Liver (tissue), 9 donors: ENCODE measurements around the gene MT1A. TPM values are rescaled to one million over a fixed set of nuclear protein-coding genes. Genes with fewer than 3 reads are reported as not detected.

Source experiments
- DNase-seq: peaks from one replicate; pipeline ENCODE4 v3.0.0-alpha.2; 2017; ENCODE audit warnings: low spot score
- H3K27ac ChIP-seq, 2 donors: one replicate each; pipeline ENCODE4 v1.7.0; 2013; ENCODE audit warnings: inconsistent platforms in 2 of 2, low read length in 2 of 2, control low read depth in 1 of 2, low read depth in 1 of 2, mild to moderate bottlenecking in 1 of 2
- H3K27me3 ChIP-seq, 4 donors: one replicate each; pipeline versions ENCODE4 v1.6.1 to v1.7.0; 2013; ENCODE audit warnings: low read length in 3 of 4, inconsistent platforms in 1 of 4, mild to moderate bottlenecking in 1 of 4, moderate library complexity in 1 of 4; ENCODE audit not compliant: control insufficient read depth in 4 of 4, insufficient read depth in 4 of 4
- H3K36me3 ChIP-seq, 4 donors: one replicate each; pipeline versions ENCODE4 v1.6.1 to v1.7.0; 2013; ENCODE audit warnings: low read length in 3 of 4, mild to moderate bottlenecking in 3 of 4, low read depth in 1 of 4, moderate library complexity in 1 of 4; ENCODE audit not compliant: control insufficient read depth in 4 of 4, insufficient read depth in 3 of 4
- H3K4me1 ChIP-seq, 4 donors: one replicate each; pipeline versions ENCODE4 v1.6.1 to v1.7.0; 2013; ENCODE audit warnings: low read length in 3 of 4, mild to moderate bottlenecking in 3 of 4, moderate library complexity in 1 of 4; ENCODE audit not compliant: control insufficient read depth in 4 of 4, insufficient read depth in 4 of 4
- H3K4me3 ChIP-seq, 3 donors: one replicate each; pipeline versions ENCODE4 v1.6.1 to v1.7.0; 2013; ENCODE audit warnings: low read length in 3 of 3, control low read depth in 1 of 3, low read depth in 1 of 3, mild to moderate bottlenecking in 1 of 3
- H3K9ac ChIP-seq, 2 donors: one replicate each; pipeline ENCODE4 v1.7.0; 2013; ENCODE audit warnings: low read length in 2 of 2, mild to moderate bottlenecking in 2 of 2, moderate library complexity in 2 of 2, control low read depth in 1 of 2, low read depth in 1 of 2
- H3K9me3 ChIP-seq, 4 donors: one replicate each; pipeline versions ENCODE4 v1.6.1 to v1.7.0; 2013; ENCODE audit warnings: low read length in 3 of 4; ENCODE audit not compliant: control insufficient read depth in 4 of 4
- EGR1 ChIP-seq, 2 donors: IDR thresholded peaks; 2 replicates each; pipeline ENCODE4 v1.6.1; 2016 to 2018; ENCODE audit warnings: antibody characterized with exemption in 2 of 2, low read depth in 2 of 2
- FOXA2 ChIP-seq: IDR thresholded peaks from 2 replicates; pipeline ENCODE4 v1.6.1; 2016; ENCODE audit warnings: antibody characterized with exemption
- GABPA ChIP-seq, 2 donors: IDR thresholded peaks in 1 of 2; conservative IDR thresholded peaks in 1 of 2; 2 replicates each; pipeline ENCODE4 v1.6.1; 2016; ENCODE audit warnings: antibody characterized with exemption in 2 of 2, mild to moderate bottlenecking in 1 of 2, moderate library complexity in 1 of 2
- HNF4A ChIP-seq, 2 donors: conservative IDR thresholded peaks; 2 replicates each; pipeline ENCODE4 v1.6.1; 2016; ENCODE audit warnings: antibody characterized with exemption in 2 of 2, mild to moderate bottlenecking in 2 of 2
- HNF4G ChIP-seq: IDR thresholded peaks from 2 replicates; pipeline ENCODE4 v1.6.1; 2016; ENCODE audit warnings: antibody characterized with exemption
- JUND ChIP-seq, 2 donors: IDR thresholded peaks; 2 replicates each; pipeline ENCODE4 v1.6.1; 2016; ENCODE audit warnings: antibody characterized with exemption in 2 of 2
- NR2F2 ChIP-seq: IDR thresholded peaks from 2 replicates; pipeline ENCODE4 v1.6.1; 2016; ENCODE audit warnings: antibody characterized with exemption
- RAD21 ChIP-seq, 2 donors: IDR thresholded peaks; 2 replicates each; pipeline ENCODE4 v1.6.1; 2016; ENCODE audit warnings: antibody characterized with exemption in 2 of 2, mild to moderate bottlenecking in 2 of 2
- RXRA ChIP-seq, 2 donors: IDR thresholded peaks; 2 replicates each; pipeline ENCODE4 v1.6.1; 2017 to 2018; ENCODE audit warnings: antibody characterized with exemption in 2 of 2, mild to moderate bottlenecking in 1 of 2
- SP1 ChIP-seq: IDR thresholded peaks from 2 replicates; pipeline ENCODE4 v1.6.1; 2018; ENCODE audit warnings: antibody characterized with exemption, mild to moderate bottlenecking
- TAF1 ChIP-seq: conservative IDR thresholded peaks from 2 replicates; pipeline ENCODE4 v1.6.1; 2016; ENCODE audit warnings: antibody characterized with exemption, mild to moderate bottlenecking
- YY1 ChIP-seq: IDR thresholded peaks from 2 replicates; pipeline ENCODE4 v1.6.1; 2016; ENCODE audit warnings: antibody characterized with exemption, mild to moderate bottlenecking
- WGBS: extraction: QIAGEN DNeasy Blood & Tissue Kit; methylation state at CpG from one replicate; pipeline ENCODE4 v1.1.7; 2013; 5-methylcytosine and 5-hydroxymethylcytosine counted together
- polyA plus RNA-seq, 2 donors: library from polyadenylated mRNA; stranded (reverse) in 1 of 2; unstranded in 1 of 2; fragments of 200-250 nt in 1 of 2; fragments of >200 nt in 1 of 2; fragmentation: Nextera tagmentation in 1 of 2; extraction: Ambion mirVana in 1 of 2; gene quantifications; one replicate each; pipeline versions ENCODE4 v1.2.1 to v1.2.3, GENCODE V29; 2013 to 2015
- total RNA-seq, 2 donors: library from RNA; depleted of rRNA; stranded (reverse); fragments of >200 nt; gene quantifications; one replicate each; pipeline ENCODE4 v1.2.3, GENCODE V29; 2014
- TF ChIP-seq, protein P1 (sequence below): IDR thresholded peaks from 2 replicates; pipeline ENCODE4 v1.6.1; 2016; ENCODE audit warnings: antibody characterized with exemption, mild to moderate bottlenecking
- TF ChIP-seq, protein P2 (sequence below): fragments of 150-350 bp; IDR thresholded peaks from 2 replicates; pipeline ENCODE4 v1.5.1; 2017; ENCODE audit warnings: improper control_type of control experiment, low read depth, low read length; ENCODE audit not compliant: missing input control
- TF ChIP-seq, protein P3 (sequence below): IDR thresholded peaks from 2 replicates; pipeline ENCODE4 v1.6.1; 2016; ENCODE audit warnings: antibody characterized with exemption
- donor health status: healthy.
- donor health status: healthy.
- donor health status: healthy.
- donor health status: healthy.
- donor health status: healthy.

The MT1A gene
- total and polyA plus RNA-seq, 4 donors: 10.1 to 511 (median 74.6) TPM

DNA sequence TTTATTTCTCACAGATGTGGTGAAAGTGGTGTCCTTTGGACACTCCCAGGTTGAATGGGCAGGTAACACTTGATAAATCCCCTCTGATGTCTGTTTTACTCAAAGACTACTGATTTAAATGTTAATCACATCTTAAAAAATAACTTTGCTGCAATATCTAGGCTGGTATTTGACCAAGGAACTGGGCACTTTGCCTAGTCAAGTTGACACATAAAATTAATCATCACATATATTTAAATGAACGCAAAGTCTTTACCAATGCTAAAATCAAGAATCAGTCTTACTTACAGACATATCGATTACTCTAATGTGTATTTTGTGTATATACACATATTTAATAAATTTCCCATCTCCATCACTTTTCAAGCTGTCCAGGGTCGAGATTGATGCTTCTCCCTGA lies 23.1 kb upstream of the MT1A start:
- Histone ChIP-seq H3K9ac (no peak overlapping the region), H3K4me1 (peaks cover 0 to 31% (median 16%) of the 10 kb centered on the region in 4 donors), H3K4me3 (no peak overlapping the region), H3K27ac (no peak overlapping the region), H3K27me3 (no peaks in the 10 kb centered on the region), H3K36me3 (no peaks in the 10 kb centered on the region), H3K9me3 (no peaks in the 10 kb centered on the region)
- 89% methylated on average over 3 of the region's 3 CpGs for WGBS
- no peak for DNase-seq
- TF ChIP-seq GABPA (IDR thresholded peaks at IDR 0.05 in 1 of 2, conservative IDR thresholded peaks at IDR 0.05 in 1 of 2) (no peak), FOXA2 (no peak), TAF1 (no peak), JUND (IDR thresholded peaks at IDR 0.05) (no peak), EGR1 (IDR thresholded peaks at IDR 0.05; ENCODE audit: low read depth in 2 of 2) (no peak), NR2F2 (no peak), SP1 (no peak), RAD21 (IDR thresholded peaks at IDR 0.05) (no peak), HNF4G (no peak), YY1 (no peak), RXRA (IDR thresholded peaks at IDR 0.05) (no peak), HNF4A (conservative IDR thresholded peaks at IDR 0.05) (no peak)
- TF ChIP-seq, protein P1, sequence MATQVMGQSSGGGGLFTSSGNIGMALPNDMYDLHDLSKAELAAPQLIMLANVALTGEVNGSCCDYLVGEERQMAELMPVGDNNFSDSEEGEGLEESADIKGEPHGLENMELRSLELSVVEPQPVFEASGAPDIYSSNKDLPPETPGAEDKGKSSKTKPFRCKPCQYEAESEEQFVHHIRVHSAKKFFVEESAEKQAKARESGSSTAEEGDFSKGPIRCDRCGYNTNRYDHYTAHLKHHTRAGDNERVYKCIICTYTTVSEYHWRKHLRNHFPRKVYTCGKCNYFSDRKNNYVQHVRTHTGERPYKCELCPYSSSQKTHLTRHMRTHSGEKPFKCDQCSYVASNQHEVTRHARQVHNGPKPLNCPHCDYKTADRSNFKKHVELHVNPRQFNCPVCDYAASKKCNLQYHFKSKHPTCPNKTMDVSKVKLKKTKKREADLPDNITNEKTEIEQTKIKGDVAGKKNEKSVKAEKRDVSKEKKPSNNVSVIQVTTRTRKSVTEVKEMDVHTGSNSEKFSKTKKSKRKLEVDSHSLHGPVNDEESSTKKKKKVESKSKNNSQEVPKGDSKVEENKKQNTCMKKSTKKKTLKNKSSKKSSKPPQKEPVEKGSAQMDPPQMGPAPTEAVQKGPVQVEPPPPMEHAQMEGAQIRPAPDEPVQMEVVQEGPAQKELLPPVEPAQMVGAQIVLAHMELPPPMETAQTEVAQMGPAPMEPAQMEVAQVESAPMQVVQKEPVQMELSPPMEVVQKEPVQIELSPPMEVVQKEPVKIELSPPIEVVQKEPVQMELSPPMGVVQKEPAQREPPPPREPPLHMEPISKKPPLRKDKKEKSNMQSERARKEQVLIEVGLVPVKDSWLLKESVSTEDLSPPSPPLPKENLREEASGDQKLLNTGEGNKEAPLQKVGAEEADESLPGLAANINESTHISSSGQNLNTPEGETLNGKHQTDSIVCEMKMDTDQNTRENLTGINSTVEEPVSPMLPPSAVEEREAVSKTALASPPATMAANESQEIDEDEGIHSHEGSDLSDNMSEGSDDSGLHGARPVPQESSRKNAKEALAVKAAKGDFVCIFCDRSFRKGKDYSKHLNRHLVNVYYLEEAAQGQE: no peak
- TF ChIP-seq, protein P2, sequence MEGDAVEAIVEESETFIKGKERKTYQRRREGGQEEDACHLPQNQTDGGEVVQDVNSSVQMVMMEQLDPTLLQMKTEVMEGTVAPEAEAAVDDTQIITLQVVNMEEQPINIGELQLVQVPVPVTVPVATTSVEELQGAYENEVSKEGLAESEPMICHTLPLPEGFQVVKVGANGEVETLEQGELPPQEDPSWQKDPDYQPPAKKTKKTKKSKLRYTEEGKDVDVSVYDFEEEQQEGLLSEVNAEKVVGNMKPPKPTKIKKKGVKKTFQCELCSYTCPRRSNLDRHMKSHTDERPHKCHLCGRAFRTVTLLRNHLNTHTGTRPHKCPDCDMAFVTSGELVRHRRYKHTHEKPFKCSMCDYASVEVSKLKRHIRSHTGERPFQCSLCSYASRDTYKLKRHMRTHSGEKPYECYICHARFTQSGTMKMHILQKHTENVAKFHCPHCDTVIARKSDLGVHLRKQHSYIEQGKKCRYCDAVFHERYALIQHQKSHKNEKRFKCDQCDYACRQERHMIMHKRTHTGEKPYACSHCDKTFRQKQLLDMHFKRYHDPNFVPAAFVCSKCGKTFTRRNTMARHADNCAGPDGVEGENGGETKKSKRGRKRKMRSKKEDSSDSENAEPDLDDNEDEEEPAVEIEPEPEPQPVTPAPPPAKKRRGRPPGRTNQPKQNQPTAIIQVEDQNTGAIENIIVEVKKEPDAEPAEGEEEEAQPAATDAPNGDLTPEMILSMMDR: no peak
- TF ChIP-seq, protein P3, sequence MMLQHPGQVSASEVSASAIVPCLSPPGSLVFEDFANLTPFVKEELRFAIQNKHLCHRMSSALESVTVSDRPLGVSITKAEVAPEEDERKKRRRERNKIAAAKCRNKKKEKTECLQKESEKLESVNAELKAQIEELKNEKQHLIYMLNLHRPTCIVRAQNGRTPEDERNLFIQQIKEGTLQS: no peak

DNA sequence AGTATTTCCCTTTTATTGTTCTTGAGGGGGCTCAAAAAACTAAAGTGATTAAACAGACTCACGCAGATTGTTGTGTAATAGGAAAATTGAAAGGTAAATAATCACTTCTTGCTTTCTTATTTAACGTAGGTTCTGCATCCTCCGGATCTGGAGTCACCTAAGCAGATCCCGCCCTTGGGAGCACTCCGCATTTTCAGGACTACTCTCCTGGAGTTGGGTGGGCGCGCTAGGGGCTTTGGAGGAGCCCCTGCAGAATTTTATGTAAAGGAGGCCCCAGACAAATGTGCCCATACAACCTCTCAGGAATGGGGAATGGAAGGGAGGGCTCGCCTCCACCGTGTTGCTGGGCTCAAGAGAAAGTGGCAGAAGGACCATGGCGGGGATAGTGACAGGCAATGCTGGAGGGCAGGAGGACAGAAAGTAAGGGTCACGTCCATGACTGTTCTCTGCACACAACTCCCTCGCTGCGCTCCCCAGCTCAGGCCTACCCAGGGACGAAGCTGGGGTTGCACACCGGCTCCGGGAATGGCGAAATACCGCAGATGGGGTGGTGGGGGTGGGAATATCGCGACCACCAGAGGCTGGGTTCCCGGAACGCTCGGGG lies 21.8 kb upstream of the MT1A start:
- Histone ChIP-seq H3K4me1 (peaks cover 0 to 26% (median 12%) of the 10 kb centered on the region in 4 donors), H3K27me3 (no peaks in the 10 kb centered on the region), H3K9me3 (no peaks in the 10 kb centered on the region), H3K4me3 (peak overlapping the region; percentile 47 to 77 (median 67)), H3K36me3 (no peaks in the 10 kb centered on the region), H3K27ac (peak overlapping the region; percentile 91 to 93), H3K9ac (peak overlapping the region in 1 of 2 donors; percentile 50)
- no peak for DNase-seq
- WGBS: 46% methylated on average over 23 of the region's 23 CpGs
- peak; percentile 27 for TF ChIP-seq YY1
- TF ChIP-seq HNF4A (conservative IDR thresholded peaks at IDR 0.05): no peak
